HG03103 (cell line): ENCODE results near the gene MAPK4.

Experiments used
- ATAC-seq: cut with Tn5 transposase; IDR thresholded peaks from one replicate; pipeline ENCODE4 v1.9.1; 2021; ENCODE audit warnings: low read depth; ENCODE audit not compliant: unreplicated experiment

The MAPK4 gene

DNA sequence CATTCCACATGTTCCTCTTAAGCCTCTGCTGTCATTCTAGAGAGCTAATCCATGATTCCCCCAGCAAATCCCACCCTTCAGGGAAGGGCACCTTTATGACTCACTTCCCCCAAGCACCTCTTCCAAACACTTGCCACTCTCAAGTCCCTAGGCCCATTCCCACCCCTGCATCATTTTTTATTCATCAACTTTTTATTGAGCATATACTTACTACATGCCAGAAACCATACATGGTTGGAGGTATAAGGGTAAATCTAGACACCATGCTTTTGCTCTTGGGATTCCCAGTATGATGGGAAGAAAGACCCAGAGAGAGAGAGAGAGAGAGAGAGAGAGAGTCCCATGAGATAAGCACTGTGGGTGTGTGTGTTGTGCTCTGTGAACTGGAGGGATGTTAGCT lies 87.9 kb downstream of the MAPK4 start:
- no peak for ATAC-seq

DNA sequence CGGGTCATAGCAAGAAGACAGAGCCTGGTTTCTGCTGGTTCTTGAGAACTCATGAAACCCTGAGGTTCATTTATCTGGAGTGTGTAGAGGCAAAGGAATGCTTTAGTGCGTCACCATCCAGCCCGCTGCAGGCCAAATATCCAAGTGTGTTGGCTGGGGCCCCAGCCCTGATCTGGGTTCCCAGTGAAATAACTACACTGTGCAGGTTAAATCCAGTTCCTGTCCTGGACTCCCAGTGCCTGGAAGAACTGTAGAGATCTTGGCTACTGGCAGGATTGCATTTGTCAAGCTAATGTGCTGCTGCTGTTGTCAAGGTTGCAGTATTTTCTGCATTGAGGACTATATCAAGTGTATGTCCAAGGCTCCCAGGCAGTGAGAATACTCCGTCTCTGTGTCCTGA lies 89.9 kb downstream of the MAPK4 start:
- no peak for ATAC-seq

DNA sequence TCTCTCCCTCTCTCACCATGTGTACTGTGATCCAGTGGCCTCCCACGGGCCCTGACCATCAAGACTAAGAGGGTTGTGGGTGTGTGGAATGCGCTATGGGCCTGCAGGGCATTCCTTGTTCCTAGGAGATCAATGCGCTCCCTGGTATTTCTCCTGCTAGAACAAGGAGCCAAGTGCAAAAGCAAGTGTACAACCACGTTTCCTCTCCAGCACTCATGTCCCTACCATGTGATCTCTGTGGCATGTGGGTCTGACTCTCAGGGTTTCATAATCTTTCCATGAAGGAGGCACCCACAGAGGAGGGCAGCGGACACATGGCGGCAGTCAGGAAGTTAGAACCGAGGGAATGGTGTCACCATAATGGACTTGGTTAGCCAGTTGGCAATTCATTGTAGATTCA lies 91.4 kb downstream of the MAPK4 start:
- no peak for ATAC-seq

DNA sequence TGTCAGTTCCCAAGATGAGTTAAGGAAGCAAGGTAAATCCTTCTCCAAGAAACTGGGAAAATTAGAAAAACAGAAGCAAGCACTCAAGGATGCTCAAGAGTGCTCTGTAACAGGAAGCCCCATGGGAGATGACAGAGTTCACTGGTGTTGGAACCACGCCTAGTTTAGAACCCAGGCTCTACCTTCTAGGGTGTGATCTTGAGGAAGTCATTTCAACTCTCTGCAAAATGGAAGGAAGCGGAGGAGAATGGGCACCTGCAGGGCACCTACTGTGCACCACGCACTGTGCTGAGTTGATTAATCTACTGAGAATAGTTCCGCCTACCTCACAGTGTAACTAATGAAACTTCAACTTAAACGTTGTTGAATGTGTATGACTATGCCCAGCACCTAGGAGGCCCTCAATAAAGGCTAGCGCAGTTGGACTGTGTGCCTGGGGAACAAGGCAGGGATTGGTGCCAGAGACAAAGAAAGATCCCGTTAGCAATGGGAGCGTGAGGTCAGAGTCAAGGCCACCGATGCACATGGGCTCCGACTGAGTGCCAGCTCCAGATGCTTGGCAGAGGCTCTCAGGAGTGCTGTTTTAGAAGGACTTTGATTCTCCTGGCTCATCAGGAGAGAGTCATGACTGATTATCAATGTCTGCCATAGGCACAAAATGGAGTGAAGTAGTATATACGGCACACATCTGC lies 93.7 kb downstream of the MAPK4 start:
- no peak for ATAC-seq

DNA sequence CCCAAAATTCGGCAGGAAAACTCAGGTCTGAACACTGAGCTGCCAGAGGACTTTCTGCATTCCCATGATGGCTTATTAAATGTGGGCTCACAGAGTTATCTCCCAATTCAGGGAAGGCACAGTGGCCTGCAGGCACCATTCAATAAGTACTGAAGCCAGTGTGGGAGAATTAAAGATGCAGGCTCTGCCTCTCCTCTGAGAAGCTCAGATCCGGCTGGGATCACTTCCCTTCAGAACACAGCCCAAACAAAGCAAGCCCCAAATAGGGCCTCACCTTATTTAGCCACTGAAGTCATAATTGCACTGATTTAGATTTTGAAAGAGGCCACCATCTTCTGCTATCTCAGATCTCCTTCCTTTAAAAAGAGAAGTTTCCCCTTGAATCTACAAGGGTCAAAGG lies 94.3 kb downstream of the MAPK4 start:
- ATAC-seq, result no peak

DNA sequence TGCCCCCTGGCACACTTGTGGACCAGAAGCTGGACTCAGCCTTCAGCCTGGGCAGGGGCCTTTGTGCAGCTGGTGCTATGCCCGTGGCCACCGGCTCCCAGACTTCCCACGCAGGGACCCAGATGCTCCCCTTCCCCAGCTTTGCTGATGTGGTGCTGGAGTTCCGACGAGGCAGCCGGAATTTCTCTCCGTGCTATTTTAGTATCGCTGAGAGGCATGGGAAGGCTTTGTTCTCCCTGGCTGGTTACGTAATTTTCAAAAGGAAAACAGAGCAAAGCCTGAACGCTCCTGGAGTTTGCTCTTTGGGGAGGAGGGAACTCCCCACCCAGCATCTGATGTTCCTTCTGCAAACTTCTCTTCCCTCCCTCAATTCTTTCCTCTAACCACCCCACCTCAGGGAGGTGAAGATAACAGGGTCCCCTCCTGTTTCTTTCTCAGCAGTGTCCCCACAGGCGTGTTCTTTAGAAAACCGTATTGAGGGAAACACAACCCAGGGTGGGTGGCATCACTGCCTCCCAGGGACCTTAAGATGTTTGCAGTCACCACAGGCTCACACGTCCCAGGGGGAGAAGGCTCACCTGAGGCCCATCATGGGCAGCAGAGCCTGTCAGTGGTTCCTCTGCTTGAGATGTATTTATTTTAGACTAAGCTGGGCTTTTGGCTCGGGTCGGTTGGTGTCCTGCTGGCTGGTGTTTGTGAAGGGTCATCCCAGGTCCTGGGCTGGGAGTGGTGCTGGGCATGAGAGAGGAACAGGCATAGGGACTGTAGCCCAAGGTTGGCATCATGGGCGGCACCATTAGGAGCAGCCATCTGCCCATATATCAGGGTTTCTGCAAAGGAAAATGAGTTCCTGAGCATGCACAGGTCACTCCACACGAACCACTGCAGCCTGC lies 95.0 kb downstream of the MAPK4 start:
- no peak for ATAC-seq

DNA sequence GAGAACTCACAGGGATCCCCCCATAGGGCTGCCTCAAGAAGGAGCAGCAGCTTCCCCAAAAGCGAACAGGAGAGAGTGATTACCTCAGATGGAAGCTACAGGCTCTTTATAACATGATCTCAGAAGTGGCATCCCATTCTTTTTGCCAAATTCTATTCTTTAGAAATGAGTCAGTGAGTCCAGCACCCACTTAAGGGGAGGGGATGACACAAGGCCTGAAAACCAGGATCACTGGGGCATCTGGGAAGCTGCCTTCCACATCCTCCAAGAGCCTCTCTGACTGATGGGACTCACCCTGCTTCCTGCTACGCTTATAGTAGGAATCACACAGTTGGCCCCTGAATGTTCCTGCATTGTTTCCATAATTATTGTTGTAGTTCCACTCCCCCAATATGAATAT lies 96.5 kb downstream of the MAPK4 start:
- no peak for ATAC-seq

DNA sequence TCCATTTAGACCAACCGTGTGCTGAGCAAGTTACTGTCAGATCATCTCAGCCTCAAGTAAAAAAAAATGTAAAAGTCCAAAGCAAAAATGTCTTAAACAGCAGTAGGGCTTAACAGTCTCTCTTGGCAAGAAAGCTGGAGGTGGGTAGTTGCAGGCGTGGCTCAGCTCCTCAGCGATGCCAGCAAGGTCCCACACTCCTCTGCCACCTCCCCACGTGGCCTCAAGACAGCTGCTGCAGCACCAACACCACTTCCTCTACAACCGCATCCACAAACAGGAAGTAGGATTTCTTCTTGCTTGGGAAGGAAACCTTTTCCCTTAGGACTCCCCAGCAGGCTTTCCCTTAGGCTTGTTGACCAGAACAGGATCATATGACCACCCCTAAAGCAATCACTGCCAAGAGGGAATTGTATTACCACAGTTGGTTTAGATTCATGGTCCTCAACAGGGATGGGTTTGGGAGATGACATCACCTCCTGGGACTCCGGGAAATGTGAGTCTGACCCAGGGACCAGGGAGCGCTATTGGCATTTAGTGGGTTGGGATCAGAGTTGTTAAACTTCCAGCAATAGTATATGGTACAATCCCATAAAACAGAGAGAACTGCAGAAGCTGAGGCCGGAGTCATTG lies 97.1 kb downstream of the MAPK4 start:
- no peak for ATAC-seq

DNA sequence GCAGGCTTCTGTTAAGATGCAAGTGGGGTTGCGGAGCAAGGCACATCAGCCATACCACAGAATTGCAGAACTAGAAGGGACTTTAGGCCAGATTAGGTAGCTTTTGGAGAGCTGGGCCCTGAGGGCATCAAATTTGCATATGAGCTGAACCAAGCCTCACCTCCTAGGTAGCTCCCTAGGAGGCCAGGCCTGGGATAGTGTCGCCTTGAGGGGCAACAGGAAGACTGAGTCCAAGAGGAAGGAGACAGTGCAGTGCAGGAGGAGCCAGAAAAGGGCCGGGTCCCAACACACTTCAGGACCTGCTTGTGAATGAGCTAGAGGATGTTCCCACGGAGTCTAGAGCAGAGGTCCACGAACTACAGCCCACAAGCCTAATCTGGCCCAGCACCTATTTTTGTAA lies 98.7 kb downstream of the MAPK4 start:
- no peak for ATAC-seq

DNA sequence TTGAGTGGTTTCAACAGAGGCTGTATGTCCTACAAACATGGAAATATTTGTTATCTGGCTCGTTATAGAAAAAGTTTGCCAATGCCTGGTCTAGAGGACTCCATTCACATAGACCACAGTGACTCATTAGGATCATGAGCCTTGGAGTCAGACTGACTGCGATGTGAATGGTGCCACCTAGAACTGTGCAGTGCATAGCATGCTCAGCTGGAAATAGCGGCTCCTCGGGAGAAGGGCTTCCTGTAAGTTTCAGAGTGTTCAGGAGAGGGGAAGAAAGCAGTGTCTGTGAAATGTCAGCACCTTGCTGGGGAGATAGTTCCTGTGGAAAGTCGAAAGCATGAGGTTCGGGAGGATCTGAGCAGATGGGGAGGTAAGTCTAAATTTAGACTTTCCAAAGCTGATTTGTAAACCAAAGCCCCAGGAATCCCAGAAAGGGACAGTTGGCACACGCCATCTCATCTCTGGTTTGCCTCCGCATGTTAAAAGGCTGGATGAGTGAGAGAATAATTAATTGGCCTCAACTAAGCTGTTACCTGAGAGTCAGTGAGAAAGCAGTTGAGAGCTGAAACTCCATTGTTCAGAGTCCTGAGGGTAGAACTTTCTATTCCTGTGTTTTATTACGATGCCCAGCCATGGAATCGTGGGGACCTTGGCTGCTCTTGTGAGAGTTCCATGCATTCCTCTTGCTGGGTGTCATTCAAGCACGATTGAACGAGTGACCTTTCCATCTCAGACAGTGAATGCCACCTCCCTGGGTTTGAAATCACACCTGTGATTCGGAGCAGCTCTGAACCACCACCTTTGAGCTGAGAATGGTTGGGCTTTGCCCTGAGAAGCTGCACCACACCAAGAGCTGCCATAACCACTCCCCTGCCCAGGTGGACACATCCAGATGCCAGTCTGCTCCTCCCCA lies 99.5 kb downstream of the MAPK4 start:
- no peak for ATAC-seq

DNA sequence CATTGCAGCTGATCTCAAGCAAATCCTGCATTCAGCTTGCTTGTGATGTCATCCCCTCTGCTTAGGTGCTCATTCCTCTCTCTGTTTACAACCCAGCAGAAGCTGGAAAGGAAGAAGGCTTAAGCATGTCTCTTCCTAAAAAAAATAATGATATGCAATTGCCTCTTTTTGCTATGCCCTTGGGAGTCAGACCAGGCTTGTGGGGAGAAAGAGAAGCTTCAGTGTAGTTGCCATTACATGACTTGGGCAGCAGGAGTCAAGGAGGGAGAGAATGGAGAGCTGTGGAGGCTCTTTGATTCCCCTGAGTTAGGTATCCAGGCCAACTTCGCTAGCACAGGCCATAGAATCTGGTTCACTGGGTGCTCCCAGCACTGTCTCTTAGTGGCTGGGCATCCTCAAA lies 101.1 kb downstream of the MAPK4 start:
- ATAC-seq, result no peak

DNA sequence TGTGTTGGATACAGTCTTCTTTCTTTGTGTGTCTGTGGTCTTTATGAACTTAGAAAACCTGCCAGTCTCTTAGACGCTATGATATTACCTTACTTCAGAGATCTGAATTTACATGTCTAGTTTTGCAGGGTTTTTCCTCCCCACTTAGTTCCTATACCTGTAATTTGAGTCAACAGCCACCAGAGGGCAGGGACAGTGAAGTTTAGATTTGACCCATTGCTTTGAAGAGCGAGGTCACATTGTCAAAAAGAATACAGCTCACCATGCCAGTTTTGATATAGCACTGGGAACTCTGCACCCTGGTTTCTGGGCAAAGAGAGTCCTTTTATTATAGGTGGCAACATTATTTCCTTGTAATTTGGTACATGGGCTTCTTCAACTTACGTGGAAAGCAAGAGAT lies 102.3 kb downstream of the MAPK4 start:
- no peak for ATAC-seq

DNA sequence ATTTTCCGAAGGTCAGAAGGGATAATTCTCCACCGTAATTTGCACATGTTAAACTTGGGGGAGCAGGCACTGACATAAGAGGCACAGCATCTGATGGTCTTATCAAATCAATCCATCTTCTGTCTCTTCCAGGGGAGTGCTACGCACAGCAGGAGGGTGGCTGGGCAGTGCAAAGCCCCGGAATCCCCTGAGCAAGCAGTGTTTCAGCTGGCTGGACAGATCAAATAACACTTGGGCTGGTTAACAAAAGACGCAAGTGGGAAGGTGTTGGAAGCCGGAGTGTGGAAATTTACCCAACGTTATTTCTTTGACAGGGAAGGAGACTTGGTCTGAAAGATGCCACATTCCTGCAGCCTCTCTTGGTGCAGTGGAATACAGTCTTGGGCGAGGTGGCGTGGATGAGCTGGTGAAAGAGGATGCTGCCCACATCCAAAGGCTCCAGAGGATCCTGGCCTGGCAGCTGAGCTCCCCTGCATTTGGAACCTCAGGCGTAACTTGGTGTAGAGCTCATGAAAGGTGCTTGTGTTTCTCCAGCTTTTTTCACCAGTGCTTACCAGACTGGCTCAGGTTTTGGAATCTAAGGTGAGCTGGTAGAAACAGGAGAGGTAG lies 103.0 kb downstream of the MAPK4 start:
- no peak for ATAC-seq

DNA sequence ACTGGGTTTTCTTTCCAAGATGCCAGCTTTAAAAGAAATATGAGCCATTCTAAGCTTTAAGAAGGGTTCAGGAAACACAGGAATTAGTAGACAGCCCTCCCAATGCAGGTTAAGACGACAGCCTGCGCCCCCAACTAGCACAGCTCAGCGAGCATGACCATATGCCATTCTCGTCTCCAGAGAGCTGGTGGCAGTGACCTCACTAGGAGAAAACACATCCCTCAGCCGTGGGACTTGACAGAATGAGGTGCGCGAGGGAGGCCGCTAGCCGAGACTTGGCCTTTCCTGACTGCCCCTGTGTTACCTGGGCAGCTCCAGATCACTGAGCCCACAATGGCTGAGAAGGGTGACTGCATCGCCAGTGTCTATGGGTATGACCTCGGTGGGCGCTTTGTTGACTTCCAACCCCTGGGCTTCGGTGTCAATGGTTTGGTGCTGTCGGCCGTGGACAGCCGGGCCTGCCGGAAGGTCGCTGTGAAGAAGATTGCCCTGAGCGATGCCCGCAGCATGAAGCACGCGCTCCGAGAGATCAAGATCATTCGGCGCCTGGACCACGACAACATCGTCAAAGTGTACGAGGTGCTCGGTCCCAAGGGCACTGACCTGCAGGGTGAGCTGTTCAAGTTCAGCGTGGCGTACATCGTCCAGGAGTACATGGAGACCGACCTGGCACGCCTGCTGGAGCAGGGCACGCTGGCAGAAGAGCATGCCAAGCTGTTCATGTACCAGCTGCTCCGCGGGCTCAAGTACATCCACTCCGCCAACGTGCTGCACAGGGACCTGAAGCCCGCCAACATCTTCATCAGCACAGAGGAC lies 103.9 kb downstream of the MAPK4 start:
- ATAC-seq, result no peak

DNA sequence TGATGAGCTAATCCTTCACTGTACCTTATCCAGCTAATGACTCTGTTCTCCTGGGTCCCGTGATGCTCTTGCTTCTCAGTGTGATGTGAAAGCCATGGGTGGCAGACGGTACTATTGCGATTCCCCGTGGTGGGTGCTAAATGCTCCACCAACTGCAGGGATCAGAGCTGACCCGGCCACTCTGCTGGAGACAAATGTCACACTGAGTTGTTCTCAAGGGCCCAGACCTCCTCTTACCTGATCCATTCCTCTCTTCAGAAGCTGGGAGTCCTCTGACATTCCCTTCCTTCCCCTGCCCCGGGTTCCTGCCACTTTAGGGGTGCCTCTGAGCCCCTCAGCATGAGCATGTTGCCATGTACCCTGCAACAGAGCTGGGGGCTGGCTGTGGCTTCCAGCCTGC lies 105.1 kb downstream of the MAPK4 start:
- ATAC-seq, result no peak

DNA sequence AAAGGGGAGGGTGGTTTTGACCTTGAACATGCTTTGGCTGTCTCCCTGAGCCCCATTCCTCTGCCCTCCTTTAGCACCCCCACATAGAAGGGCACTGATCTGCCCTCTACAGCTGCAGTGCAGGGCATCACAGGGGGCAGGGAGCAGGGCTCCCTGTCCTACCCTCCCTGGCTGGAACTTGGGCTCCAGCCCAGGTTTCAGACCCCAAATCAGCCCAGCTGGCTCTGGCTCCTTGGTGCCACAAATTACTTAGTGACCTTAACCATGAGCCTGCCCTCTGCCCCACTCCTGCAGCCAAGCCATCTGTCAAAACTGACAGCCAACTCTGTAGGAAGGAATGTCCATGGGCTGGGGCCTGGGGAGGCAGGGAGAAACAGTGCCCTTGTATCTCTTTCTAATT lies 105.6 kb downstream of the MAPK4 start:
- no peak for ATAC-seq

DNA sequence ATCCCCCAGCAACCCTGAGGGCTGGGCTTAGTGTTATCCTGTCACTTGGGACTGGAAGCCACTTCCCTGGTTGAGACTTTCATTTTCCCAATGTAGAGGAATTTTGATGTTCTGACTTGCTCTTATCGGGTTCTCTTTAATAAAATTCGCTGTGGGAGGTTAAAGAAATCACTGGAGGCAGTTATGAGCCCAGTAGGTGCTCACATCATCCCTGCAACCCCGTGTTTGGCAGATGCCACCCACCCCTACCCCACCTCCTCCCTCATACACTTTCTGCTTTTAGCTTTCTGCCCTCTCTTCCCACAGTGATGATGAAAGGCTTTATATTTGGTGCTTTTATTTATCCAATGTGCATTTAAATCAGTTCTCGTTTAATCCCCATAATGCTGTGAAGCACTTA lies 106.6 kb downstream of the MAPK4 start:
- no peak for ATAC-seq

DNA sequence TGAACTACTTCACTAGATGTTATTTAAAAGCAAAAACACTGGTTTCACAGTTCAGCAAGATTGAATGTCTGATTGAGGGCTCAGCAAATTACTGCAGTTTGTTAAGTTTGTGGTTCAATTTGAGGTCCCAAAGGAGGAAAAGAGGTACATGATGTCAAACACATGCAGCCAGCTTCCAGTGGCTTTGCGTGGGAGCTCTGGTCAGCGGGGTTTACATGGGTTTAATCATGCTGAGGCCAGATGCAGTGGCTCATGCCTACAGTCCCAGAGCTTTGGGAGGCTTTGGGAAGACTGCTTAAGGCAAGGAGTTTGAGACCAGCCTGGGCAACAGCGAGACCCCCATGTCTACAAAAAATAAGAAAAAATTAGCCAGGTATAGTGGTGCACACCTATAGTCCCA lies 111.5 kb downstream of the MAPK4 start:
- no peak for ATAC-seq

DNA sequence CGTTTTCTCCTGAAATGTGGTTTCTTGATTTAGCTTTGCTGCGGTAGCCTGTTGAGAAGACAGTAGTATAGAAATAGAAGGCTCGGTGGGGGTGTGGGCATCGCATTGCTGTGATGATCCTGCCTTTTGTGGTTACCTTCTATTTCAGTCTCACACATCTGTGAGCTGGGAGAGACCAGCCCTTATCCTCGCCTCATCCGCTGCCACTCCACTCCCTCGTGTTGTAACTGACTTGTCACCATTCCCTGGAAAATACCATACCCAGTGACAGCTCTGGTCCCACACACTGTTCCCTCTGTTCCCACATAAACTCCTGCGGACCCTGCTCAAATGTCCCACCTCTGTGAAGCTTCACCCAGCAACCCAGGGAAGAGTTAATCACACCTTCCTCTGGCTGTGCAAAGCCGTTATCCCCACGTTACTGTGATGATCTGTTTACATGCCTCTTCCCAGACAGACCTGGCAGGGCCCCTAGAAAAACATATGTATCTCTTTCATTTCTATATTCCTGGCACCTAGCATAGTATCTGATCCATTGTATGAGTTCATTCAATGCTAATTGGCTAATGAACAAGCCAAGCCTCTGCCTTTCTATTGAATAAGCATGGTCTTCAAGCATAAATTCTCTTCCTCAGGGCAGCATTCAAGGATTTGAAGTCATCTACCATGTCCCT lies 114.6 kb downstream of the MAPK4 start:
- ATAC-seq, result no peak
